Calu3 (cell line): ENCODE data around the gene GLIS1. TPM values are rescaled to one million over a fixed set of nuclear protein-coding genes. Genes with fewer than 3 reads are reported as not detected.

Experiments
- BruUV-seq: library from RNA; stranded (reverse); fragments of 400-500 nt; replicated peaks from 2 replicates; lab custom pipeline; 2021; lab: Mats Ljungman, UMichigan
- CTCF ChIA-PET: fragments of 300-600 bp; sonication (Branson Sonifier 250); formaldehyde crosslinking; loops from one replicate; lab custom pipeline; 2022; ENCODE audit warnings: antibody characterized with exemption; lab: Charles Lee
- DNase-seq: peaks from one replicate; pipeline ENCODE4 v3.0.0; 2022
- H3K27ac Mint-ChIP-seq: one replicate; pipeline ENCODE4 v1.8.0; 2022; ENCODE audit warnings: mixed read lengths; ENCODE audit not compliant: unreplicated experiment
- H3K27me3 Mint-ChIP-seq: one replicate; pipeline ENCODE4 v1.8.0; 2022; ENCODE audit warnings: mixed read lengths; ENCODE audit not compliant: unreplicated experiment
- H3K36me3 Mint-ChIP-seq: one replicate; pipeline ENCODE4 v1.8.0; 2022; ENCODE audit warnings: mild to moderate bottlenecking, moderate library complexity, mixed read lengths; ENCODE audit not compliant: insufficient read depth, unreplicated experiment
- H3K4me1 Mint-ChIP-seq: one replicate; pipeline ENCODE4 v1.8.0; 2022; ENCODE audit warnings: mild to moderate bottlenecking, low read depth, mixed read lengths; ENCODE audit not compliant: unreplicated experiment
- H3K4me3 Mint-ChIP-seq: one replicate; pipeline ENCODE4 v1.8.0; 2022; ENCODE audit warnings: mild to moderate bottlenecking, low read depth, moderate library complexity, mixed read lengths; ENCODE audit not compliant: unreplicated experiment
- H3K9me3 Mint-ChIP-seq: one replicate; pipeline ENCODE4 v1.8.0; 2022; ENCODE audit warnings: low read depth, mixed read lengths; ENCODE audit not compliant: unreplicated experiment
- CTCF ChIP-seq: fragments of 200-600 bp; IDR thresholded peaks from one replicate; pipeline ENCODE4 v1.8.0; 2022; ENCODE audit warnings: antibody characterized with exemption; ENCODE audit not compliant: unreplicated experiment
- intact Hi-C: fragments of 100-400 bp; cut with micrococcal nuclease; formaldehyde crosslinking; loops from one replicate; pipeline ENCODE4 v1.10.0; 2022; ENCODE audit not compliant: unreplicated experiment
- total RNA-seq: library from RNA; stranded (reverse); gene quantifications from 2 replicates; pipeline ENCODE4 v1.2.3, GENCODE V29; 2022

Gene GLIS1
- total RNA-seq, 1 experiment from 2014 or later, result not detected

DNA sequence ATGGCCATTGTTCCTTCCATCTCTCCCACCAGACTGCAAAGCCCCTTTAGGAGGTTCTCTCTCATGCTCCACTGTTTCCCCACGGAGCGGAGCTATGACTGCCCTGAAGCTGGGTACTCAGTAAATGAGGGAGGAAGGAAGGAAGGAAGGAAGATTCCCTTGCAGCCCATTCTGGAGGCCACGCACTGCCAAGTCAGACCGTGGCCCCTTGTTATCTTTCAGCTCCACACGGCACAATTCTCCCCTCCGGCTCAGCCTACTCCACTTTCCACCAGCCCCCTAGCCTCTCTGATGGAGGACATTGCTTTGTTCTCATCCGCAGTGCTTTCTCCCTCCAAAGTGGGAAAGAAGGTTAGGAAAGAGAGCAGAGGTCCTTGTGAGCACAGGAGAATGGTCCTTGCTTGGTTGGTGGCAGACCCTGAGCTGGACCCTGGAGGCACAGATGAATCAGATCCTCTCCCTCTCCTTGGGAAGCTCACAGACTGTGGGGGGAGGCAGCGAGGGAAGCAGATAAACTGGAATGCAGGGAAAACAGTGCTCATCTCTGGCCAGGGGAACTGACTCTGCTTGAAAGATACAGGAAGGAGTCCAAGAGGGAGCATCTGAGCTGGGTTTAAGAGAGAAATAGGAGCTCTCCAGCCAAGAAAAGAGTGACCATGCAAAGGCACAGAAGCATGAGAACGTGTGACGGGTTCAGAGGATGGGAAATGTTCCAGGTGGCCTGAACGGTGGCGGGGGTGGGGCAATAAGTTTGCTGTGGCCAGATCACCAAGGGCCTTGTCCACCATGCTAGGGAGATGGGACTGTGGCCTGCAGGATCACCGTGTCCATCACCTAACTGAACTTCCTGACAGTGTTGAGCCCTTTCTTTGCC lies 52.6 kb downstream of the GLIS1 start:
- CTCF ChIA-PET, result interaction anchor here (0.7 to 1.1 kb wide), 2 partner anchors 16 to 53 kb away, joined by 4 to 5 read pairs; no protein-coding TSS in a partner anchor
- Mint-ChIP-seq H3K36me3 (peaks cover 5% of the 10 kb centered on the region), H3K27ac (no peak overlapping the region), H3K9me3 (no peaks in the 10 kb centered on the region), H3K27me3 (peaks cover 100% of the 10 kb centered on the region), H3K4me1 (peaks cover 34% of the 10 kb centered on the region), H3K4me3 (peak overlapping the region; percentile 26)
- intact Hi-C loops, result no loop called here
- BruUV-seq, result no TSS peak
- DNase-seq, result no peak
- no peak for TF ChIP-seq CTCF

DNA sequence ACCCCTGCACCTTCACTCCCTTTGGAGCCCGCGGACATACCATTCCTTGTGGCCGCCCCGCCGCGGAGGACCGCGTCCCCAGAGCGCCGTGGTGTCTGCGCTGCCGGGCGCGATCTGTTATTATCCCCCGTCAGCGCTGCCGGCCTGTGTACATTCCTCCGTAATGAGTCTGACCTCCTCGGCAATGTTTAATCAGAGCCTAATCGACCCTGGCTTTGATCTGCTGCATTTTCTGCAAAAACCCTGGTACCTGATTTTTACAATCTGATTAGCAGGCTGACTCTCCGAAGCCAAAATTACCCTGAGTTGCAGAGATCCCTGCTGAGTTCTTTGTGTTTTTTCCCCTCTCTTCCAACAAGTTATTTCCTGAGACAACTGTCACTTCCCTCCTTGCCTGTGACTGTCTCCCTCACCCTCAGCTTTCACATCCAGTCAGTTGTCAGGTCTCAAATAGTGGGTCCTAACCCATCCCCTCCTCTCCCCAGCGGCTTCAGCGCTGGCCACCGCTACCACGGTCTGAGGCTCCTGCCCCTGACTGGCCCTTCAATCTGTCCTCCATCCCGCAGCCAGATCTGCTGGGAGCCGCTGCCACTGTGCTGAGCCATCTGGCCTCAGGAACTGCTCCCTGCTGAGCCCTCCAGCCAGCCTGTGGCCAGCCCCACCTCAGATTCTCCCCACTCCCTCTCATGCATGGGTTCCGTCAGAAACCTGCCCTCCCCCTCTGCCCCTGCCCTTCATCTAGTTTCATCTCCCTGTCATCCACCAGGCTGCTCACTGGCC lies 53.5 kb downstream of the GLIS1 start:
- no TSS peak for BruUV-seq
- DNase-seq, result peak; percentile 35
- peaks cover 100% of the 10 kb centered on the region for H3K27me3 Mint-ChIP-seq
- no peaks in the 10 kb centered on the region for H3K9me3 Mint-ChIP-seq
- H3K36me3 Mint-ChIP-seq, result peaks cover 5% of the 10 kb centered on the region
- H3K4me1 Mint-ChIP-seq, result peaks cover 34% of the 10 kb centered on the region
- TF ChIP-seq CTCF, result no peak
- intact Hi-C loops, result no loop called here
- H3K27ac Mint-ChIP-seq, result peak overlapping the region; percentile 10
- CTCF ChIA-PET, result no interaction called here
- H3K4me3 Mint-ChIP-seq, result peak overlapping the region; percentile 26

DNA sequence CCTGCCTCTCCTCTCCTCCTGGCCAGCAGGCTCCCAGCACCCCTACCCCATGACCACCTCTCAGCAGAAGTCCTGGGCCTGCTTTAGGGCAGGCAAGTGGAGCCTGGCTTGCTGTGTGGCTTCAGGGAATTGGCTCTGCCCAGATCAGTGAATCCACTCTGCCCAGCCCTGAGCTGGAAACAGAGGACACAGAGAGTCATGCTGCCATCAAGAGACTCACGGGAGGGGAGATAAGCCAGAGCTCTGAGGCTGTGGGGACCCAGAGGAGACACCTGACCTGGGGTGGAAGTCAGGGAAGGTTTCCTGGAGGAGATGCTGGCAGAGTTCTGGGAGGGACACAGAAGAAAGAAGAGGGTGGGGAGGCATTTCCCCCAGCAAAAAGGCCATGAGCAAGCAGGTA lies 54.2 kb downstream of the GLIS1 start:
- Mint-ChIP-seq H3K36me3 (peaks cover 5% of the 10 kb centered on the region), H3K27ac (no peak overlapping the region), H3K4me3 (peak overlapping the region; percentile 26), H3K4me1 (peaks cover 34% of the 10 kb centered on the region), H3K27me3 (peaks cover 100% of the 10 kb centered on the region), H3K9me3 (no peaks in the 10 kb centered on the region)
- intact Hi-C loops, result no loop called here
- no peak for DNase-seq
- CTCF ChIA-PET, result no interaction called here
- TF ChIP-seq CTCF, result no peak
- no TSS peak for BruUV-seq

- Mint-ChIP-seq H3K27ac (no peak overlapping the region), H3K4me1 (peaks cover 34% of the 10 kb centered on the region), H3K36me3 (peaks cover 5% of the 10 kb centered on the region), H3K27me3 (peaks cover 100% of the 10 kb centered on the region), H3K4me3 (peak overlapping the region; percentile 26), H3K9me3 (no peaks in the 10 kb centered on the region)
- DNase-seq, result no peak
- no TSS peak for BruUV-seq
- TF ChIP-seq CTCF, result no peak
- CTCF ChIA-PET, result no interaction called here
- intact Hi-C loops, result loop anchor here (2.0 kb wide), 1 partner anchor 199 kb away; no protein-coding TSS in a partner anchor
Measured at GRCh38 chr1:53683986-53684740, 54.8 kb downstream of the GLIS1 start.
